Liver (tissue), 9 donors: ENCODE data around the gene GRID1. TPM values are rescaled to one million over a fixed set of nuclear protein-coding genes. Genes with fewer than 3 reads are reported as not detected.

Source experiments
- DNase-seq: peaks from one replicate; pipeline ENCODE4 v3.0.0-alpha.2; 2017; ENCODE audit warnings: low spot score
- H3K27ac ChIP-seq, 2 donors: one replicate each; pipeline ENCODE4 v1.7.0; 2013; ENCODE audit warnings: inconsistent platforms in 2 of 2, low read length in 2 of 2, control low read depth in 1 of 2, low read depth in 1 of 2, mild to moderate bottlenecking in 1 of 2
- H3K27me3 ChIP-seq, 4 donors: one replicate each; pipeline versions ENCODE4 v1.6.1 to v1.7.0; 2013; ENCODE audit warnings: low read length in 3 of 4, inconsistent platforms in 1 of 4, mild to moderate bottlenecking in 1 of 4, moderate library complexity in 1 of 4; ENCODE audit not compliant: control insufficient read depth in 4 of 4, insufficient read depth in 4 of 4
- H3K36me3 ChIP-seq, 4 donors: one replicate each; pipeline versions ENCODE4 v1.6.1 to v1.7.0; 2013; ENCODE audit warnings: low read length in 3 of 4, mild to moderate bottlenecking in 3 of 4, low read depth in 1 of 4, moderate library complexity in 1 of 4; ENCODE audit not compliant: control insufficient read depth in 4 of 4, insufficient read depth in 3 of 4
- H3K4me1 ChIP-seq, 4 donors: one replicate each; pipeline versions ENCODE4 v1.6.1 to v1.7.0; 2013; ENCODE audit warnings: low read length in 3 of 4, mild to moderate bottlenecking in 3 of 4, moderate library complexity in 1 of 4; ENCODE audit not compliant: control insufficient read depth in 4 of 4, insufficient read depth in 4 of 4
- H3K4me3 ChIP-seq, 3 donors: one replicate each; pipeline versions ENCODE4 v1.6.1 to v1.7.0; 2013; ENCODE audit warnings: low read length in 3 of 3, control low read depth in 1 of 3, low read depth in 1 of 3, mild to moderate bottlenecking in 1 of 3
- H3K9ac ChIP-seq, 2 donors: one replicate each; pipeline ENCODE4 v1.7.0; 2013; ENCODE audit warnings: low read length in 2 of 2, mild to moderate bottlenecking in 2 of 2, moderate library complexity in 2 of 2, control low read depth in 1 of 2, low read depth in 1 of 2
- H3K9me3 ChIP-seq, 4 donors: one replicate each; pipeline versions ENCODE4 v1.6.1 to v1.7.0; 2013; ENCODE audit warnings: low read length in 3 of 4; ENCODE audit not compliant: control insufficient read depth in 4 of 4
- ATF3 ChIP-seq: IDR thresholded peaks from 2 replicates; pipeline ENCODE4 v1.6.1; 2016; ENCODE audit warnings: antibody characterized with exemption
- CTCF ChIP-seq: fragments of 150-350 bp; IDR thresholded peaks from 2 replicates; pipeline ENCODE4 v1.5.1; 2017; ENCODE audit warnings: improper control_type of control experiment, low read depth, low read length; ENCODE audit not compliant: missing input control
- EGR1 ChIP-seq, 2 donors: IDR thresholded peaks; 2 replicates each; pipeline ENCODE4 v1.6.1; 2016 to 2018; ENCODE audit warnings: antibody characterized with exemption in 2 of 2, low read depth in 2 of 2
- FOXA1 ChIP-seq: IDR thresholded peaks from 2 replicates; pipeline ENCODE4 v1.6.1; 2016; ENCODE audit warnings: antibody characterized with exemption
- FOXA2 ChIP-seq: IDR thresholded peaks from 2 replicates; pipeline ENCODE4 v1.6.1; 2016; ENCODE audit warnings: antibody characterized with exemption
- GABPA ChIP-seq, 2 donors: IDR thresholded peaks in 1 of 2; conservative IDR thresholded peaks in 1 of 2; 2 replicates each; pipeline ENCODE4 v1.6.1; 2016; ENCODE audit warnings: antibody characterized with exemption in 2 of 2, mild to moderate bottlenecking in 1 of 2, moderate library complexity in 1 of 2
- HNF4A ChIP-seq, 2 donors: conservative IDR thresholded peaks; 2 replicates each; pipeline ENCODE4 v1.6.1; 2016; ENCODE audit warnings: antibody characterized with exemption in 2 of 2, mild to moderate bottlenecking in 2 of 2
- JUND ChIP-seq, 2 donors: IDR thresholded peaks; 2 replicates each; pipeline ENCODE4 v1.6.1; 2016; ENCODE audit warnings: antibody characterized with exemption in 2 of 2
- RAD21 ChIP-seq, 2 donors: IDR thresholded peaks; 2 replicates each; pipeline ENCODE4 v1.6.1; 2016; ENCODE audit warnings: antibody characterized with exemption in 2 of 2, mild to moderate bottlenecking in 2 of 2
- REST ChIP-seq: IDR thresholded peaks from 2 replicates; pipeline ENCODE4 v1.6.1; 2016; ENCODE audit warnings: antibody characterized with exemption, mild to moderate bottlenecking
- RXRA ChIP-seq, 2 donors: IDR thresholded peaks; 2 replicates each; pipeline ENCODE4 v1.6.1; 2017 to 2018; ENCODE audit warnings: antibody characterized with exemption in 2 of 2, mild to moderate bottlenecking in 1 of 2
- SP1 ChIP-seq: IDR thresholded peaks from 2 replicates; pipeline ENCODE4 v1.6.1; 2018; ENCODE audit warnings: antibody characterized with exemption, mild to moderate bottlenecking
- TAF1 ChIP-seq: conservative IDR thresholded peaks from 2 replicates; pipeline ENCODE4 v1.6.1; 2016; ENCODE audit warnings: antibody characterized with exemption, mild to moderate bottlenecking
- ZBTB33 ChIP-seq: IDR thresholded peaks from 2 replicates; pipeline ENCODE4 v1.6.1; 2016; ENCODE audit warnings: antibody characterized with exemption
- WGBS: extraction: QIAGEN DNeasy Blood & Tissue Kit; methylation state at CpG from one replicate; pipeline ENCODE4 v1.1.7; 2013; 5-methylcytosine and 5-hydroxymethylcytosine counted together
- polyA plus RNA-seq, 2 donors: library from polyadenylated mRNA; stranded (reverse) in 1 of 2; unstranded in 1 of 2; fragments of 200-250 nt in 1 of 2; fragments of >200 nt in 1 of 2; fragmentation: Nextera tagmentation in 1 of 2; extraction: Ambion mirVana in 1 of 2; gene quantifications; one replicate each; pipeline versions ENCODE4 v1.2.1 to v1.2.3, GENCODE V29; 2013 to 2015
- total RNA-seq, 2 donors: library from RNA; depleted of rRNA; stranded (reverse); fragments of >200 nt; gene quantifications; one replicate each; pipeline ENCODE4 v1.2.3, GENCODE V29; 2014
- donor health status: healthy.
- donor health status: healthy.
- donor health status: healthy.
- donor health status: healthy.
- donor health status: healthy.

Gene GRID1
- total and polyA plus RNA-seq, 4 donors = 0.09 to 0.17 (median 0.14) TPM; not detected in 1

- Histone ChIP-seq H3K27me3 (no peaks in the 10 kb centered on the region), H3K4me3 (no peak overlapping the region), H3K9ac (no peak overlapping the region), H3K4me1 (peaks cover 3 to 11% (median 9%) of the 10 kb centered on the region in 4 donors), H3K36me3 (no peaks in the 10 kb centered on the region), H3K27ac (no peak overlapping the region), H3K9me3 (no peaks in the 10 kb centered on the region)
- 79% methylated on average over 3 of the region's 3 CpGs for WGBS
- TF ChIP-seq EGR1 (IDR thresholded peaks at IDR 0.05; ENCODE audit: low read depth in 2 of 2) (no peak), ATF3 (no peak), CTCF (no peak), RXRA (IDR thresholded peaks at IDR 0.05) (no peak), JUND (IDR thresholded peaks at IDR 0.05) (no peak), FOXA2 (no peak), REST (no peak), HNF4A (conservative IDR thresholded peaks at IDR 0.05) (no peak), RAD21 (IDR thresholded peaks at IDR 0.05) (no peak), TAF1 (no peak), SP1 (no peak), GABPA (IDR thresholded peaks at IDR 0.05 in 1 of 2, conservative IDR thresholded peaks at IDR 0.05 in 1 of 2) (no peak), ZBTB33 (no peak)
- no peak for DNase-seq
Observed at GRCh38 chr10:85861513-85862197, 504.9 kb downstream of the GRID1 start.

GRCh38 chr10:85859859-85860258 lies 506.7 kb downstream of the GRID1 start:
- no peaks in the 10 kb centered on the region for H3K27me3 ChIP-seq
- no peak for TF ChIP-seq RAD21 (IDR thresholded peaks at IDR 0.05)
- no peak for TF ChIP-seq CTCF
- no peak for TF ChIP-seq HNF4A (conservative IDR thresholded peaks at IDR 0.05)
- no peak for TF ChIP-seq FOXA1
- TF ChIP-seq SP1 = no peak
- TF ChIP-seq TAF1 = no peak
- no peak for TF ChIP-seq JUND (IDR thresholded peaks at IDR 0.05)
- TF ChIP-seq REST = no peak

More at GRCh38 chr10:85859859-85860258, 506.7 kb downstream of the GRID1 start:
- no peak overlapping the region for H3K27ac ChIP-seq
- peaks cover 3 to 11% (median 9%) of the 10 kb centered on the region in 4 donors for H3K4me1 ChIP-seq
- H3K36me3 ChIP-seq = no peaks in the 10 kb centered on the region
- no peak overlapping the region for H3K4me3 ChIP-seq
- H3K9ac ChIP-seq = no peak overlapping the region
- no peak for DNase-seq
- 85% methylated on average over 2 of the region's 2 CpGs for WGBS
- no peaks in the 10 kb centered on the region for H3K9me3 ChIP-seq
